Daoy (cell line): Measurements from ENCODE around the gene NUP85. TPM values are rescaled to one million over a fixed set of nuclear protein-coding genes. Genes with fewer than 3 reads are reported as not detected.
A peak's percentile ranks its signal among the peaks of the same experiment; 100 is the strongest.
"Not testable (repeated sequence)": the region's sequence is repeated elsewhere in the genome, so short reads cannot be mapped to it uniquely, and the experiment has no call there.

Source experiments
- DNase-seq: peaks from one replicate; pipeline ENCODE4 v3.0.0-alpha.2; 2015; ENCODE audit warnings: low read depth
- total RNA-seq: library from RNA; depleted of rRNA; stranded (reverse); fragments of >200 nt; shearing (Covaris generic); gene quantifications from 2 replicates; pipeline ENCODE4 v1.2.3, GENCODE V29; 2014; rRNA removed

NUP85 gene
- total RNA-seq, 1 experiment from 2014 or later: 40.6 TPM

DNA sequence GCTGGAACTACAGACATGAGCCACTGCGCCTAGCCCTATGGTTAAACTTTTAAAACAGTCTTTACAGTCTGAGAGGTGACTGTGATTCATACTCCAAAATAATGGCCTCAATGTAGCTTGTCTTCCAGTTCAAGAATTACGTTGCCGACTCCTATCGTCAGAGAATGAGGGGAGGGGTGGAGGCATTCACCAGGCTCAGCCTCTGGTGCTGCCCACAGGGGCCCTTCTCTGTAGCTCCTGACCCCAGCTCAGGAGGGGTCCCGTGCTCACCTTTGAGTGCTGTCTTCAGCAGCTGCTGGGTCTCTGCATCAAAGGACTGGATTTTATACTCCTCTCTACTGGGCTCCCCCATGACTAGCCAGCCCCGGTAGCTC lies 64.4 kb downstream of the NUP85 start:
- DNase-seq: peak; percentile 19

DNA sequence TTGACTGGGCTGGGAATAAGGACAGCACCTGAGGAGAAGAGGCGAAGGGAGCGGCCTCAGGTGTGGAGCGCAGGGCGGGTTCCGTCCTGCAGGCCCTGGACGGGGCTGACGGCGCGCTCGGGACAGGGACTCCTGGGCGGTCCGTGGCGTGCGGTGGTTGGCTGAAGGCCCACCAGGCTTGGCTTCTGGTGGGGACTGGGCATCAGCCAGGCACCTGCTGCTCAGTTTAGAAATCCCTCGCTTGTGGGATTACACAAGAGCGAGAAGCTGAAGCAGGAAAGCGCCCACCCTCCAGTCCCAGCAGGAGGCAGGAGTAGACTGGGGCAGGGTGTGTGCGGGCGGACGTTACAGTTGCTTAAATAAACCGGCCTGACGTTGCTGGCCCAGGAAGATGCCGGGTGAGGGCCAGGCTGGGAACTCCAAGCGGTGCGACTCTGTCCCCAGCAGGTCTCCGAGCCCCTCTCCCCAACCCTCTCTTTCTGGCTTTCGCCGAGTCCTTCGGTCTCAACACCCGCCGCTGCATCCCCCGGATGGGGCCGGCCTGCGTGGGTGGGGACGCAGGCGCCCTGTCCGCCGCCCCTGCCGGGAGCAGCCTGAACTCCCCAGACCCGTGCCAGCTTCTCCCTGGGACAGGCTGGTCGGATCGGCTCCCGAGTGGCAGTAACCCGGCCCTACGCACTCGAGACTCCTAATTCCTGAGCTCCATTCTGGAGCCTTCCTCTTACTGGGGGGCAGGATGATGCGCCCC lies 64.9 kb downstream of the NUP85 start:
- DNase-seq: peak; percentile 82

- DNase-seq: no peak
These were observed 65.4 kb downstream of the NUP85 start, which contains the start of gene MIF4GD for GRCh38 chr17:75270966-75271232. MIF4GD (minus strand) TSS chr17:75271231; CDS start chr17:75270195, 1,036 bp downstream.

GRCh38 chr17:75271233-75271954 lies 65.9 kb downstream of the NUP85 start:
- DNase-seq: peak; percentile 88

GRCh38 chr17:75271955-75272847 lies 66.7 kb downstream of the NUP85 start:
- peak; percentile 21 for DNase-seq

DNA sequence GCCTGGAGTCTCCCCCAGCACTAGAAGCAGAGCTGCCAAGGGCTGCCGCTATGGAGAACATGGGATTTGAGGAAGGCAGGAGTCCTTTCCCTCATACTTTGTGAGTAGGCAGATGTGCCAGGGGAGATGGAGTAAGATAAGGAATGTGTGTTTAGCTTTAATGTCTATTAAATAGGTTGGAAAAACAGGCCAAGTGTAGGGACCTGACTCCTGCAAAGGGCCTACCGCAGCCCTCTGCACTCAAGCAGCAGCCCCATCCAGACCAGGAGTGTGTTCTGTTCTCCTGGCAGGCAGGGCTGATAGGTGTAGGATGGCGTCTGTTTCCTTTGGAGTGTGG lies 67.3 kb downstream of the NUP85 start:
- no peak for DNase-seq

DNA sequence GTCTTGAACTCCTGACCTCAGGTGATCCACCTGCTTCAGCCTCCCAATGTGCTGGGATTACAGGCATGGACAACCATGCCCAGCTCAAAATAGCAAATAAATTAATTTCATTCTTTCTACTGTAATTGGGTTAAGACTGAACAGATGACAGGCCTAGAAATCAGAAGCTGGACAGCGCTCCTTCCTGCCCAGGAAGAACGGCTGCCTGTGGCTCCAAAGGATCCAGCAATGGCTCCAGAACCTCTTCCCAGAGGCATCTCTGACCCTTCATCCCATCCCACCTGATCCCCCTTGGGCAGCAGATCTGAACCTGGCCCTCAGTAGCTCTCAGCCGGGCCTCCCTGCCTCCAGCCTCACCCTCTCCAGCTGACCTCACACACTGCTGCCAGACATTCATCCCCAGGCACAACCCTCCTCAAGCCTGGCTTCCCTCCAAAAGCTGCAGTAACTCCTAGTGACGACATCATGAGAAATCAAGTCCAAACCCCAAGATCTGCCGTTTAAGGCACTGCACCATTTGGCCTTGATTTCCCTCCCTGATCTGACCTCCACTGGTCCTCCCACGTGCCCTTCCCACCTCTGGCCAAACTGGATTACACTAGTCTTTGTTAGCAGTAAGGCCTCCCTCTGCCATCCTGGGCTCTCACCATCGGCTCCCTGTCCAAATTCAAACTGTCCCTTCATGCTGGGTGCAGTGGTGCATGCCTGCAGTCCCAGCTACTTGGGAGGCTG lies 68.7 kb downstream of the NUP85 start:
- peak; percentile 77 for DNase-seq

DNA sequence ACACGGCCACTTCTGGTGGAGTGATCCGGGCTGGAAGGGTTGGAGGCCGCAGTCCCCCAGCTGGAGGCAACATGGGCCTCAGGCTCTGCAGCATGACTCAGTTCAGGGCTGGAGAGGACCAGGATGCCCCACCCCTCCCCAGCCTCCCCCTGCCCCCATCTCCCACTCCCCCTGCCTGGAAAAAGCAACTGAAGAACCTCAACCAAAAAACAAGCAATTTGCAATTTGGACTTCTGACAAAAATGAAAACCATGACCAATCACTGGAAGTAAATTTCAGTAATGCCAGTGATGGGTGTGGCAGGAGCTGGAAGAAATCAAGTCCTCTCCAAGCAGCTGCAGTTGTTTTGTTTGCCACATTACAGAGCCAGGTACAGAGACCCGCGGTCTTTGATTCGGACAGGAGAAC lies 72.2 kb downstream of the NUP85 start:
- DNase-seq: no peak

- not testable (repeated sequence) for DNase-seq
These were observed 74.7 kb downstream of the NUP85 start for GRCh38 chr17:75280189-75280588.

- DNase-seq: no peak
These were observed 79.6 kb downstream of the NUP85 start for GRCh38 chr17:75285123-75285522.

Other genes starting within 250 kb of the NUP85 start
- gene HID1, start 232.9 kb upstream of the NUP85 start, total RNA-seq: 0.11 and 0.45 TPM in 2 replicates
- 9.2 and 11.5 TPM in 2 replicates for gene CDR2L, start 218.0 kb upstream of the NUP85 start, total RNA-seq
- gene MRPL58, start 193.0 kb upstream of the NUP85 start, total RNA-seq: 155 and 172 TPM in 2 replicates
- 453 and 707 TPM in 2 replicates for gene ATP5PD, start 158.7 kb upstream of the NUP85 start, total RNA-seq
- gene KCTD2, start 158.5 kb upstream of the NUP85 start, total RNA-seq: 17.9 and 19.1 TPM in 2 replicates
- gene SLC16A5, start 117.7 kb upstream of the NUP85 start, total RNA-seq: 0.24 TPM in 1 of 2 replicates, not detected in the other
- gene ARMC7, start 95.7 kb upstream of the NUP85 start, total RNA-seq: 2.6 and 3.6 TPM in 2 replicates
- gene NT5C, start 73.9 kb upstream of the NUP85 start, total RNA-seq: 86.0 and 91.8 TPM in 2 replicates
- 423 and 641 TPM in 2 replicates for gene JPT1, start 51.2 kb upstream of the NUP85 start, total RNA-seq
- gene SUMO2, start 22.7 kb upstream of the NUP85 start, total RNA-seq: 116 and 119 TPM in 2 replicates
- 10.4 and 12.4 TPM in 2 replicates for gene GGA3, start 55.9 kb downstream of the NUP85 start, total RNA-seq
- gene MRPS7, start 56.2 kb downstream of the NUP85 start, total RNA-seq: 90.2 and 92.2 TPM in 2 replicates
- 6.7 and 9.4 TPM in 2 replicates for gene MIF4GD, start 65.6 kb downstream of the NUP85 start, total RNA-seq
- gene SLC25A19, start 83.8 kb downstream of the NUP85 start, total RNA-seq: 19.4 and 30.9 TPM in 2 replicates
- 133 and 262 TPM in 2 replicates for gene GRB2, start 200.0 kb downstream of the NUP85 start, total RNA-seq